ENCODE measurements around the gene PRDM12. TPM values are rescaled to one million over a fixed set of nuclear protein-coding genes. Genes with fewer than 3 reads are reported as not detected.

Gene PRDM12
- total and polyA plus RNA-seq, 2 of the 8 experiments (the other 6 are each of a cell fraction or from before 2014, with no cell fraction given): 0.14 to 0.22 TPM

DNA sequence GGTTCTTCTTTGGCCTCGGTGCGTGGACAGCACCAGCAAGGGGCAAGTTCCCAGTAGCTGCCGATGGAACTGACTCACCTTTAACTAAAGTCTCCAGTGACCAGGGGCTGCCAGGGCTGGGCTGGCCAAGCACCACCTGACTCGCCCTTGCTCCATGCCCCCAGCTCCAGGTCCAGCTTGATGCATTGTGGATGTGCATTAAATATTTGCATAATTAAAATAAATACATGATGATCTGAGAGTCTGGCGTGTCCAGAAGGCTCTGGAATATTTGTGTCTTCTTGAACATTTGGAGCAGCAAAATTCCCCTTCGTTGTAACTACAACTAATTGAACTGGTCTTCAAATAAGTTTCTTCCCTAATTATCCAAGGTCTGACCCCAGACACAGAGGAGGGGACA lies 9.5 kb upstream of the PRDM12 start:
- Histone ChIP-seq H3K79me1 (ENCODE audit: low read depth, low read length) (no peaks in the 10 kb centered on the region), H3K4me2 (ENCODE audit: insufficient read depth in 1 of 2, low read depth in 2 of 2, low read length in 2 of 2) (no peak overlapping the region), H3K4me3 (ENCODE audit: extremely low read depth in 1 of 4, insufficient read depth in 2 of 4, low read depth in 3 of 4, low read length in 4 of 4) (no peak overlapping the region), H3K36me3 (ENCODE audit: control insufficient read depth in 2 of 4, insufficient read depth in 4 of 4, low read length in 3 of 4) (no peaks in the 10 kb centered on the region; a peak in 1 of 8 replicates), H3K27ac (ENCODE audit: low read depth, low read length) (no peak overlapping the region), H2BK5ac (ENCODE audit: low read depth, low read length) (no peak overlapping the region), H2BK20ac (ENCODE audit: low read length) (no peak overlapping the region), H2BK15ac (ENCODE audit: low read length) (no peak overlapping the region), H3K9me3 (ENCODE audit: insufficient read depth in 2 of 2, low read depth in 1 of 2, low read length in 1 of 2) (peaks cover 6 to 8% of the 10 kb centered on the region in 2 experiments; a peak in 3 of 4 replicates), H4K8ac (ENCODE audit: extremely low read depth, insufficient read depth, low read length) (no peak overlapping the region), H3K14ac (ENCODE audit: insufficient read length) (no peak overlapping the region), H3K18ac (ENCODE audit: extremely low read depth, low read length) (no peak overlapping the region), H4K20me1 (replicated peaks in 1 of 2; ENCODE audit: control insufficient read depth in 1 of 2, insufficient read depth in 2 of 2, low read length in 2 of 2) (peaks cover 2 to 4% of the 10 kb centered on the region in 2 experiments), H2BK120ac (replicated peaks; ENCODE audit: low read depth, low read length) (no peak overlapping the region), H3K9ac (replicated peaks in 1 of 4; ENCODE audit: extremely low read depth in 1 of 4, low read depth in 3 of 4, low read length in 3 of 4) (no peak overlapping the region), H3K4me1 (replicated peaks in 1 of 4; ENCODE audit: control insufficient read depth in 3 of 4, insufficient read depth in 4 of 4, low read length in 3 of 4) (no peaks in the 10 kb centered on the region; a peak in 1 of 7 replicates), H2AK5ac (ENCODE audit: low read depth, low read length) (no peak overlapping the region), H3K27me3 (replicated peaks in 1 of 4; ENCODE audit: control insufficient read depth in 3 of 4, extremely low read depth in 1 of 4, insufficient read depth in 3 of 4, low read length in 3 of 4) (peaks cover 25 to 48% (median 41%) of the 10 kb centered on the region in 4 experiments), H3K4ac (replicated peaks; ENCODE audit: insufficient read length, low read depth, low read length) (no peak overlapping the region), H4K91ac (replicated peaks; ENCODE audit: insufficient read length, low read length) (no peak overlapping the region), H4K5ac (ENCODE audit: insufficient read length, low read depth, low read length) (no peak overlapping the region), H3K56ac (replicated peaks; ENCODE audit: insufficient read length, low read depth, low read length) (no peak overlapping the region), H2AFZ (ENCODE audit: low read length) (no peak overlapping the region), H2BK12ac (ENCODE audit: low read depth, low read length) (no peak overlapping the region), H3K23ac (ENCODE audit: insufficient read length) (no peak overlapping the region), H3K79me2 (ENCODE audit: control insufficient read depth in 1 of 2, insufficient read depth in 2 of 2, low read length in 2 of 2) (no peaks in the 10 kb centered on the region), H3K23me2 (ENCODE audit: low read depth, low read length) (no peaks in the 10 kb centered on the region; the same call in 1 of the 2 replicates)
- WGBS, 2 experiments (ENCODE audit: extremely low coverage in 1 of 2, insufficient coverage in 1 of 2, insufficient read length in 1 of 2, insufficient replicate concordance in 2 of 2, low coverage in 1 of 2, low lambda C conversion rate in 2 of 2, missing lambda C conversion rate in 1 of 2): 91% methylated on average over 6 of the region's 6 CpGs; no CpG with 5 or more reads in 1 of the 2 experiments
- FAIRE-seq (no peak), DNase-seq (ENCODE audit: low read depth in 1 of 2, low spot score in 2 of 2) (no peak)
- POLR2A ChIA-PET (ENCODE audit: partially characterized antibody): interaction anchor here (0.7 to 1.7 kb wide), 2 partner anchors 38 to 420 kb away, joined by 3 to 4 read pairs; no protein-coding TSS in a partner anchor
- TF ChIP-seq RFX5 (IDR thresholded peaks at IDR 0.05; ENCODE audit: borderline replicate concordance, low read depth, low read length): no peak
- TF ChIP-seq JUN (IDR thresholded peaks at IDR 0.05; ENCODE audit: low read depth, low read length): no peak
- TF ChIP-seq SUZ12 (IDR thresholded peaks at IDR 0.05; ENCODE audit: low read length): no peak
- no peak for TF ChIP-seq TBP (IDR thresholded peaks at IDR 0.05; ENCODE audit: low read depth, low read length)
- CTCF ChIA-PET (ENCODE audit: partially characterized antibody): interaction anchor here (0.6 to 6.7 kb wide), 4 partner anchors 20 to 163 kb away, joined by 3 to 42 read pairs (median 3); no protein-coding TSS in a partner anchor
